Naive thymus-derived CD8-positive, alpha-beta T cell (primary cell): ENCODE data around the gene PFKFB3. TPM values are rescaled to one million over a fixed set of nuclear protein-coding genes. Genes with fewer than 3 reads are reported as not detected.

ENCODE experiments used
- ATAC-seq, 2 donors: fragments of 150-1000 bp; cut with Tn5 transposase in 1 of 2; sonication (Bioruptor Pico), chemical (Tn5 transposase) in 1 of 2; 1 replicate in 1 of 2; 2 replicates in 1 of 2; pipeline ENCODE4 v1.10.0; 2021; ENCODE audit warnings: mild to moderate bottlenecking in 2 of 2, moderate library complexity in 2 of 2
- POLR2A ChIA-PET: fragments of 350-600 bp; sonication (Branson Sonifier 250); formaldehyde crosslinking; loops from one replicate; lab custom pipeline; 2021; ENCODE audit warnings: antibody characterized with exemption; lab: Charles Lee
- DNase-seq, 10 donors: peaks; one replicate each; pipeline versions ENCODE4 v3.0.0 to v3.0.0-alpha.2; 2020 to 2022
- H3K27ac Mint-ChIP-seq, 10 donors: one replicate each; pipeline ENCODE4 v1.8.0; 2020 to 2022; ENCODE audit warnings: mild to moderate bottlenecking in 10 of 10, mixed read lengths in 10 of 10, moderate library complexity in 4 of 10, inconsistent platforms in 1 of 10
- H3K27me3 Mint-ChIP-seq, 5 donors: one replicate each; pipeline ENCODE4 v1.8.0; 2021 to 2022; ENCODE audit warnings: mixed read lengths in 5 of 5
- H3K36me3 Mint-ChIP-seq, 3 donors: one replicate each; pipeline ENCODE4 v1.8.0; 2020 to 2022; ENCODE audit warnings: mixed read lengths in 3 of 3, mild to moderate bottlenecking in 2 of 3, inconsistent platforms in 1 of 3
- H3K4me1 Mint-ChIP-seq, 4 donors: one replicate each; pipeline ENCODE4 v1.8.0; 2021 to 2022; ENCODE audit warnings: mixed read lengths in 4 of 4
- H3K4me3 Mint-ChIP-seq, 10 donors: one replicate each; pipeline ENCODE4 v1.8.0; 2020 to 2022; ENCODE audit warnings: mild to moderate bottlenecking in 10 of 10, mixed read lengths in 10 of 10, moderate library complexity in 6 of 10, inconsistent platforms in 1 of 10
- H3K9me3 Mint-ChIP-seq, 9 donors: one replicate each; pipeline ENCODE4 v1.8.0; 2020 to 2022; ENCODE audit warnings: mixed read lengths in 9 of 9, mild to moderate bottlenecking in 3 of 9, inconsistent platforms in 1 of 9, moderate library complexity in 1 of 9
- polyA plus RNA-seq, 3 donors: library from polyadenylated mRNA; unstranded; fragments of 300-500 nt; fragmentation: Illumina TruSeq; gene quantifications; one replicate each; pipeline ENCODE4 v1.2.3, GENCODE V29; 2021
- total RNA-seq, 8 experiments: library from RNA in 2 of 8; stranded (reverse) in 2 of 8; gene quantifications; one replicate each; pipeline ENCODE4 v1.2.3 and lab custom pipeline; 2021 to 2026

Gene PFKFB3
- total and polyA plus RNA-seq, 5 experiments from 2014 or later = 1.6 to 79.4 (median 7.1) TPM

DNA sequence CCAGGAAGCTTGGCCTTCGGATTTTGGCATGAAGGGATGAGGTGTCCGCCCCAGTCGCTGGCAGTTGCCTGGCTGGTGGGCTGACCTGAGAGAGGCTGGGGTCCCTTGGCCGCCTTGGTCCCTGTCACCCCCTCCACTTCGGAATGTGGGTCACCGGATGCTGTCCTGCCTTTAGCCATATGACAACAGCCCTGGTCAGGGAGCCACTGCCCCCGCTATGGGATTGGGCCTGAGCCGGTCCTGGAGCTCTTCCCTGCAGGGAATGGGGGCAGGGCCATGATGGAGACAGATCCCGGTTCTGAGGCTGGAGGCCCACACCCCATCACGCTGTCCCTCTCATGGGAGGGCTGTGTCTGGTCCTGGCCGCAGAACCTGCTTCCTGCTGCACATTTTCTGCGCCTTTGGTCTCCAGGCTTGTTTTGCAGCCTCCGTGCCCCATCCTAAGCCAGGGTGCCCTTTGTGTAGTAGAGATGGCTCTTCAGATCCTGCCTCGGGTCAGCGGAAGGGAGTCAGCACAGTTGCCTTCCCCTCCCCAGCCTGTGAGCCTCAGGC, 22.6 kb downstream of the PFKFB3 start:
- no peak overlapping the region for H3K4me3 Mint-ChIP-seq
- POLR2A ChIA-PET = interaction anchor here (1.1 kb wide), 1 partner anchor 122 kb away, joined by 3 read pairs; no protein-coding TSS in a partner anchor
- H3K9me3 Mint-ChIP-seq = no peaks in the 10 kb centered on the region
- DNase-seq (no peak), ATAC-seq (no peak)
- H3K36me3 Mint-ChIP-seq = peaks cover 0 to 81% (median 17%) of the 10 kb centered on the region in 3 donors
- H3K27ac Mint-ChIP-seq = peak overlapping the region in 3 of 10 donors; percentile 62 to 88 (median 85)
- no peaks in the 10 kb centered on the region for H3K27me3 Mint-ChIP-seq
- peaks cover 3 to 26% (median 11%) of the 10 kb centered on the region in 4 donors for H3K4me1 Mint-ChIP-seq

DNA sequence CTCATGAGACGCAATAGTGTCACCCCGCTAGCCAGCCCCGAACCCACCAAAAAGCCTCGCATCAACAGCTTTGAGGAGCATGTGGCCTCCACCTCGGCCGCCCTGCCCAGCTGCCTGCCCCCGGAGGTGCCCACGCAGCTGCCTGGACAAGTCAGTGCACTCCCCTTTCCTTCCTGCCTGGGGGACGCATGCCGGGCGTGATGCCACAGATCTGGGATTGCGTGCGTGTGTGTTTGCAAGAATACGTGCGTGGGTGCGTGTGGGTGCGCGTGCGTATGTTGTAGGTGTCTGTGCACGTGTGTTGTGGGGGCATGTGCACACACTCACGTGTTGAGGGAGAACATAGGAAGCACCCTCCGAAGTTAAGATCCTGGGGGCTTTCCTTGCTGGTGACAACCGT, 23.5 kb downstream of the PFKFB3 start:
- peaks cover 0 to 78% (median 13%) of the 10 kb centered on the region in 3 donors for H3K36me3 Mint-ChIP-seq

DNA sequence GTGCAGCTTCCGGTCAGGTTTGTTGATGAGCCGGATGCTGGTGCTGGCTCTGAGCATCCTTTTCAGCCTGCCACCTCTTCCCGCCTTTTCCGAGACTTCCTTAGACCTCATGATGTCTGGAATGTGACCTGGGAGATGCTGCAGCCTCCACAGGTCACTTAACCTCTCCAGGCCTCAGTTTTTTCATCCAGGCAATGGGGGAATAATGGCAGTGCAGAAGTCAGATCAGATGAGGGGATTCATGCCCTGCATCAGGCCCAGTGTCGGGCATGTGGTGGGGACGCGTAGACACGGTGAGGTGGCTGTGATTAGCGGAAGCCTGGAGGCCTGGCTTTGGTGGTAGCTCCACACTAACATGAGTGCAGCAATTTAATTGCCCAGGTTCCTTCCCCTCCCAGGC, 24.6 kb downstream of the PFKFB3 start:
- POLR2A ChIA-PET = interaction anchor here (1.0 kb wide), 1 partner anchor 72 kb away, joined by 7 read pairs; no protein-coding TSS in a partner anchor
- H3K27ac Mint-ChIP-seq = peak overlapping the region in 3 of 10 donors; percentile 7 to 37 (median 32)
- no peak for ATAC-seq

More for the DNA sequence above, 23.5 kb downstream of the PFKFB3 start:
- H3K27me3 Mint-ChIP-seq = no peaks in the 10 kb centered on the region
- H3K27ac Mint-ChIP-seq = peak overlapping the region in 1 of 10 donors; percentile 27
- no peak overlapping the region for H3K4me3 Mint-ChIP-seq
- DNase-seq = no peak
- H3K4me1 Mint-ChIP-seq = peaks cover 2 to 26% (median 11%) of the 10 kb centered on the region in 4 donors
- no peak for ATAC-seq
- POLR2A ChIA-PET = no interaction called here
- no peaks in the 10 kb centered on the region for H3K9me3 Mint-ChIP-seq

DNA sequence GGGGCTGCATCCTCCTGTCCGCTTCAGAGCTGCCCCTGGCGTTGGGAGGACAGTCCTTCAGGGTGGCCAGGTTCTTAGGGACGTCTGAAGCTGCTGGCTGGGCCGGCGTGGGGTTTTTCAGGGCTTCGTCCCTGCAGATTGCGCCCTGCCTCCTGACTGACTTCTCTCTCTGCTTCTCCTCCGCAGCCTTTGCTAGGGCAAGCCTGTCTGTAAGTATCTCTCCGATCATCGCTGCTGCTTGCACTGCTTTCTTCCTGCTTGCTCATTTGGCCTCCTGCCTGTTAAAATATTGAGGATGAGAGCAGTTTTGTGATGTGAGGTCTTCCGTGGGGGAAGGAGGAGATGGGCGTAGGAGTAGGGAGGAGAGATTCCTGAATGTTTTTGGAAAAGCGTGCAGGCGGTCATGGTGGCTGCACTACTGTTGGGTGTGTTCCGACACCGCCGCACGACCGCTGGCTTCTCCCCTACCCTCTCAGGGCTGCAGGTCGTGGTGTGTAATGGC, 25.3 kb downstream of the PFKFB3 start:
- Mint-ChIP-seq H3K9me3 (no peaks in the 10 kb centered on the region), H3K36me3 (peaks cover 0 to 77% (median 14%) of the 10 kb centered on the region in 3 donors), H3K4me3 (peak overlapping the region in 1 of 10 donors; percentile 35)

More for the DNA sequence above, 24.6 kb downstream of the PFKFB3 start:
- Mint-ChIP-seq H3K27me3 (no peaks in the 10 kb centered on the region), H3K4me1 (peaks cover 2 to 26% (median 11%) of the 10 kb centered on the region in 4 donors), H3K9me3 (no peaks in the 10 kb centered on the region), H3K36me3 (peaks cover 0 to 77% (median 13%) of the 10 kb centered on the region in 3 donors), H3K4me3 (no peak overlapping the region)
- DNase-seq = no peak

DNA sequence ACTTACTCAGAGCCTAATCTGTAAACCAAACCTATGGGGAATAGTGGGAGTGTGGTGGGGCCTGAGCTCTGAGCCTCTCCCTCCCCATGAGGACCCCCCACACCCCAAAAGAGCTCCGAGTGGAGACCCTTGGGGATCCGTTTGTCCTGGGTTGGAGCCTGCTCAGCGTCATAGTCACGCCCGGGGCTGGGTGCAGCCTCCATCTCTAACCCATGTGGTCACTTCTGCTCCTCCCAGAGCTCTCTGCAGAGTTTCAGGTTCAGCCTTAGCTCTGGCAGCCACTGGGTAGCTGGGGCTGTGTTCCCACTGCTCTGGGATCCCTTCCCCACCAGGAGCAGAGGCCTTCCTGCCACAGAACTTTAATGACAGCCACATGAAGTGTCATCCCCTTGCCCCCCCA, 25.9 kb downstream of the PFKFB3 start:
- ATAC-seq (no peak), DNase-seq (no peak)
- peak overlapping the region in 4 of 10 donors; percentile 21 to 65 (median 44) for H3K27ac Mint-ChIP-seq
- H3K27me3 Mint-ChIP-seq = no peaks in the 10 kb centered on the region
- no peak overlapping the region for H3K4me3 Mint-ChIP-seq
- peaks cover 0 to 77% (median 17%) of the 10 kb centered on the region in 3 donors for H3K36me3 Mint-ChIP-seq
- no peaks in the 10 kb centered on the region for H3K9me3 Mint-ChIP-seq
- POLR2A ChIA-PET = interaction anchor here (0.6 kb wide), 1 partner anchor 413 kb away, joined by 3 read pairs; no protein-coding TSS in a partner anchor
- H3K4me1 Mint-ChIP-seq = peaks cover 2 to 26% (median 11%) of the 10 kb centered on the region in 4 donors

More for the DNA sequence above, 25.3 kb downstream of the PFKFB3 start:
- Mint-ChIP-seq H3K4me1 (peaks cover 2 to 26% (median 11%) of the 10 kb centered on the region in 4 donors), H3K27me3 (no peaks in the 10 kb centered on the region), H3K27ac (peak overlapping the region in 4 of 10 donors; percentile 24 to 52 (median 38))
- DNase-seq (no peak), ATAC-seq (no peak)
- POLR2A ChIA-PET = interaction anchor here (1.0 kb wide), 1 partner anchor 71 kb away, joined by 7 read pairs; no protein-coding TSS in a partner anchor

DNA sequence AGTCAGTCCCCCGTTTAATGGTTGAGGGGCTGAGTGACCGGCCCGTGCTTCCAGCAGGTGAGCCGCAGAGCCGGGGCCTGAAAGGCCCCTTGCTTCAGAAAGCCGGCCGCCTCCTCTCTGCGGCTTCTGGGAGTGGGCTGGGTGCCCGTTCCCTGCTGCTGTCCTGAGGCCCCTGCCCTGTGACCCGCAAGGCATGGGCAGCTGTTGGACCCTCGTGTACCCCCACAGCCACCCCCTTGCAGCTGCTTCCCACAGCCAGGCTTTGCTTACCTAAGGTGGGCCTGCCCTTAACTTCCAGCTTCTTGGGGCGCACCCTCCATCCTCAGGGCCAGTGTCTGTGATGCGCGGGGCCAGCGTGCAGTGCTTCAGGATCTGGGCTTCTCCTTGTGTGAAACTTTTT, 26.6 kb downstream of the PFKFB3 start:
- no peak overlapping the region for H3K4me3 Mint-ChIP-seq
- no peak overlapping the region for H3K27ac Mint-ChIP-seq
- peaks cover 0 to 77% (median 21%) of the 10 kb centered on the region in 3 donors for H3K36me3 Mint-ChIP-seq
- no peaks in the 10 kb centered on the region for H3K9me3 Mint-ChIP-seq
- H3K27me3 Mint-ChIP-seq = no peaks in the 10 kb centered on the region
- ATAC-seq (no peak), DNase-seq (no peak)
- POLR2A ChIA-PET = no interaction called here
- H3K4me1 Mint-ChIP-seq = peaks cover 2 to 26% (median 11%) of the 10 kb centered on the region in 4 donors

DNA sequence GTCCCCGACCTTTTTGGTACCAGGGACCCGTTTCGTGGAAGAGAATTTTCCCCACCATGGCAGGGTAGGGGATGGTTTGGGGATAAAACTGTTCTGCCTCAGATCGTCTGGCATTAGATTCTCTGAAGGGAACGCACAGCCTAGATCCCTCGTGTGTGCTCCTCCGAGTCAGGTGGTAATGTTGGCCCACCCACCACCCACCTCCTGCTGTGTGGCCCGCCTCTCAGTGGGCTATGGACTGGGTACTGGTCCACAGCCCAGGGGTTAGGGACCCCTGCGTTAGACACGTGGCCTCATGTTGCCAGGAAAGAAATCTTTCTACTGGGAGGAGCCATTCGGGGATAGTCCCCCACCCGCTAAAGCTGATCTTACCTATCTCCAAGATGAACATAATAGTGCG, 27.0 kb downstream of the PFKFB3 start:
- DNase-seq (no peak), ATAC-seq (no peak)
- H3K4me3 Mint-ChIP-seq = no peak overlapping the region
- POLR2A ChIA-PET = no interaction called here
- H3K27me3 Mint-ChIP-seq = no peaks in the 10 kb centered on the region
- H3K9me3 Mint-ChIP-seq = no peaks in the 10 kb centered on the region
- H3K36me3 Mint-ChIP-seq = peaks cover 0 to 77% (median 22%) of the 10 kb centered on the region in 3 donors
- peak overlapping the region in 4 of 10 donors; percentile 37 to 87 (median 59) for H3K27ac Mint-ChIP-seq
- peaks cover 2 to 27% (median 11%) of the 10 kb centered on the region in 4 donors for H3K4me1 Mint-ChIP-seq

DNA sequence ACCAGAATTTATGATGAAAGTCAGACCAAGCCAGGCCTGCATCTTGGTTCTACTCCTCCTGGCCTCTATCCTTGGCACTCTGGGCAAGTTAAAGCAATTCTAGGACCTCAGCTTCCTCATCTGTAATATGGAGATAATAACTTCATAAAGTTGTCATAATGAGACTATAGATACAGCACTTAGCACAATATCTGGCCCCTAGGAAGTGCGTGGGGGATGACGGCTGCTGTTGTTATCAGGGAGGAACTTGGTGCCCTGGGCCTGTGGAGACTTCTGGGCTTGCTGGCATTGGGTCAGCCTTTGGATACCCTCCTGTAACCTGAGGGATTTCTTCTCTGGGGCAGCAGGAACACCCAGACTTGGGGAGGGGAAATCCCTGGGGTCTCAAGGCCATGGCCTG, 27.6 kb downstream of the PFKFB3 start:
- H3K27me3 Mint-ChIP-seq = no peaks in the 10 kb centered on the region
- peak overlapping the region in 5 of 10 donors; percentile 11 to 78 (median 37) for H3K27ac Mint-ChIP-seq
- H3K4me3 Mint-ChIP-seq = no peak overlapping the region
- H3K36me3 Mint-ChIP-seq = peaks cover 2 to 73% (median 24%) of the 10 kb centered on the region in 3 donors
- POLR2A ChIA-PET = interaction anchor here (0.6 kb wide), 1 partner anchor 118 kb away, joined by 3 read pairs; no protein-coding TSS in a partner anchor
- no peaks in the 10 kb centered on the region for H3K9me3 Mint-ChIP-seq
- H3K4me1 Mint-ChIP-seq = peaks cover 3 to 27% (median 12%) of the 10 kb centered on the region in 4 donors
- DNase-seq = no peak
- no peak for ATAC-seq

DNA sequence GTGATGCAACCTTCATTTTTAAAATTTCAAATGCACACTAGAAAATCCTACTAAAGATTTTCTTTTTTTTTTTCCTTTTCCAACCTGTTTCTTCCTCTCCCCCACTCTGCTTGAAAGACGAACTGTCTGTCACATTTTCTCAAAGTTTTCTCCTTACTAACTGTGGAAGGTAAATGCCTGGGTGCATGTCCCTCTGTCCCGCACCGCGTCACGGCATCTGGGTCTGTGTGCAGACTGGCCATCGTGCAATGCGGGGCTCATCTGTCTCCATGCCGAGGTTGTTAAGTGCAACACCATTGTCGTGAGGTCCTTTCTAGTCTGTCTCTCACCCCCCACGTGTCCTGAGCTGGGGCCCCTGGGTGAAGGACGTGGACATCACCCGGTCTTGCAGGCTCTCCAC, 28.4 kb downstream of the PFKFB3 start:
- no peak for DNase-seq
- peak overlapping the region in 1 of 10 donors; percentile 24 for H3K4me3 Mint-ChIP-seq
- peaks cover 4 to 26% (median 12%) of the 10 kb centered on the region in 4 donors for H3K4me1 Mint-ChIP-seq
- no peak for ATAC-seq
- POLR2A ChIA-PET = interaction anchor here (0.6 to 1.0 kb wide), 2 partner anchors 13 to 117 kb away, joined by 3 read pairs; no protein-coding TSS in a partner anchor
- H3K36me3 Mint-ChIP-seq = peaks cover 3 to 72% (median 22%) of the 10 kb centered on the region in 3 donors
- H3K27me3 Mint-ChIP-seq = no peaks in the 10 kb centered on the region
- no peaks in the 10 kb centered on the region for H3K9me3 Mint-ChIP-seq
- peak overlapping the region in 2 of 10 donors; percentile 20 to 52 for H3K27ac Mint-ChIP-seq

DNA sequence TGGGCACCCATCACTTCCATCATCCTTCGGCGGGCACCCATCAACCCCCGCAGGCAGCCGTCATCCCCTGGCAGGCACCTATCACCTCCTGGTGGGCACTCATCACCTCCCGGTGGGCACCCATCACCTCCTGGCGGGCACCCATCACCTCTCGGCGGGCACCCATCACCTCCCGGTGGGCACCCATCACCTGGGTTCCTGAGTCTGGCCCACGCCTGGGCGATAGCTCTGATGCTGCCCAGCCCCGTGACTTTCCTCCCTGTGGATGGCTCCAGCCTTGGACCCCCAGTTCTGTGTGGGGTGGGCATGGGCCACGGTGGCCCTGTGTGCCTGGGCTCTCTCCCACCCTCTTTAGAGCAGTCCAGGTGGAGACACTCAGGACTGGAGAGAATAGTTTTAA, 29.0 kb downstream of the PFKFB3 start:
- H3K27ac Mint-ChIP-seq = peak overlapping the region in 1 of 10 donors; percentile 70
- DNase-seq (no peak), ATAC-seq (no peak)
- H3K9me3 Mint-ChIP-seq = no peaks in the 10 kb centered on the region
- H3K4me1 Mint-ChIP-seq = peaks cover 4 to 26% (median 11%) of the 10 kb centered on the region in 4 donors
- peaks cover 3 to 68% (median 22%) of the 10 kb centered on the region in 3 donors for H3K36me3 Mint-ChIP-seq
- no peak overlapping the region for H3K4me3 Mint-ChIP-seq
- POLR2A ChIA-PET = interaction anchor here (0.5 to 1.0 kb wide), 2 partner anchors 13 to 250 kb away, joined by 3 read pairs; no protein-coding TSS in a partner anchor
- no peaks in the 10 kb centered on the region for H3K27me3 Mint-ChIP-seq

DNA sequence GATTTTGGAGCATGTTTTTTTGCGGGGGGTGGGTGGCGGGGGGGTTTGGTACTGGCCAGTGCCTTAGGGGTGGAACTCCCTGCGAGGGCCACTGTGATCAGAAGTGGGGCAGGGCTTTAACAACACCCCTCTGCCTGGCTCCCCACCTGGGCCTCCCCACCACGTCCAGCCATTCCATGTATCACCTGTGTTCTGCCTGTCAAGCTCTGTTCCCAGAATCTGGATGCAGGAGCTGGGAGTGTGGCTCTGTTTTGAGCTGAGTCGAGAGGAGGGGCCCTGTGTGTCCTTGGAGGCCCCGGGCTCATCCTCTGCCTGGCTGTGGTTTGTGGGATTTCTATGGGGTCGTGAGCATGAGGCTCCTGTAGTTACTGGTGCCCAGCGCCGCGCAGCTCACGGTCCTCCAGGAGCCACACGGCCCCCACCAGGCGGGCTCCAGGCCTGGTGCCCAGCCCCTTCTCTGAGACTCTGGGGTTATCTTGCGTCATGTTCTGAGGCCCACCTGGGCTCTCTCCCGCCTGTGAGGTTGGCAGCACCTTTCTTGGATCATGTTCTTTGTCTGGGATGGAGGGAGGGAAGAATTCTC, 29.6 kb downstream of the PFKFB3 start:
- Mint-ChIP-seq H3K27ac (peak overlapping the region in 2 of 10 donors; percentile 15 to 70), H3K4me3 (no peak overlapping the region), H3K27me3 (no peaks in the 10 kb centered on the region), H3K9me3 (no peaks in the 10 kb centered on the region), H3K4me1 (peaks cover 4 to 25% (median 13%) of the 10 kb centered on the region in 4 donors), H3K36me3 (peaks cover 3 to 67% (median 24%) of the 10 kb centered on the region in 3 donors)
- no peak for ATAC-seq
- POLR2A ChIA-PET = interaction anchor here (0.5 to 1.0 kb wide), 2 partner anchors 12 to 250 kb away, joined by 3 read pairs; no protein-coding TSS in a partner anchor
- no peak for DNase-seq
